Mesendoderm (in vitro differentiated cells): ENCODE measurements around the gene MEIS2.

Source experiments
- DNase-seq: peaks from one replicate; pipeline ENCODE4 v3.0.0; 2013
- H2AK5ac ChIP-seq: 2 replicates; pipeline ENCODE4 v1.6.1; 2013; ENCODE audit warnings: low read length, inconsistent platforms
- H2BK120ac ChIP-seq: 2 replicates; pipeline ENCODE4 v1.6.1; 2013; ENCODE audit warnings: low read depth, mild to moderate bottlenecking, low read length, moderate library complexity, mixed read lengths
- H2BK15ac ChIP-seq: replicated peaks from 2 replicates; pipeline ENCODE4 v1.6.1; 2013; ENCODE audit warnings: low read depth, mild to moderate bottlenecking, moderate library complexity
- H2BK5ac ChIP-seq: 2 replicates; pipeline ENCODE4 v1.6.1; 2013; ENCODE audit warnings: low read length, inconsistent platforms
- H3K18ac ChIP-seq: 2 replicates; pipeline ENCODE4 v1.6.1; 2013; ENCODE audit warnings: mild to moderate bottlenecking, low read length, mixed read lengths
- H3K23ac ChIP-seq: one replicate; pipeline ENCODE4 v1.6.1; 2013; ENCODE audit warnings: low read length
- H3K27ac ChIP-seq: 2 replicates; pipeline ENCODE4 v1.5.1; 2013; ENCODE audit warnings: low read depth, mild to moderate bottlenecking, inconsistent platforms, low read length, moderate library complexity
- H3K27me3 ChIP-seq: 2 replicates; pipeline ENCODE4 v1.6.1; 2013; ENCODE audit warnings: low read length, control low read depth, mild to moderate bottlenecking, inconsistent platforms; ENCODE audit not compliant: insufficient read depth, poor library complexity
- H3K36me3 ChIP-seq: 2 replicates; pipeline ENCODE4 v1.6.1; 2013; ENCODE audit warnings: low read length, inconsistent platforms; ENCODE audit not compliant: control insufficient read depth, insufficient read depth
- H3K4ac ChIP-seq: one replicate; pipeline ENCODE4 v1.6.1; 2013; ENCODE audit warnings: low read depth, mild to moderate bottlenecking, low read length, moderate library complexity
- H3K4me1 ChIP-seq: 2 replicates; pipeline ENCODE4 v1.6.1; 2013; ENCODE audit warnings: low read depth, low read length, inconsistent platforms; ENCODE audit not compliant: control insufficient read depth
- H3K4me2 ChIP-seq: 2 replicates; pipeline ENCODE4 v1.6.1; 2013; ENCODE audit warnings: low read length
- H3K4me3 ChIP-seq: 2 replicates; pipeline ENCODE4 v1.5.1; 2013; ENCODE audit warnings: mild to moderate bottlenecking, low read length
- H3K56ac ChIP-seq: one replicate; pipeline ENCODE4 v1.6.1; 2013; ENCODE audit warnings: low read length
- H3K79me1 ChIP-seq: 2 replicates; pipeline ENCODE4 v1.6.1; 2013; ENCODE audit warnings: low read length, inconsistent platforms
- H3K79me2 ChIP-seq: 2 replicates; pipeline ENCODE4 v1.6.1; 2013; ENCODE audit warnings: mild to moderate bottlenecking, low read length; ENCODE audit not compliant: control insufficient read depth, insufficient read depth
- H3K9ac ChIP-seq: 2 replicates; pipeline ENCODE4 v1.6.1; 2013; ENCODE audit warnings: low read length, inconsistent platforms
- H4K5ac ChIP-seq: one replicate; pipeline ENCODE4 v1.6.1; 2013; ENCODE audit warnings: low read length
- H4K8ac ChIP-seq: one replicate; pipeline ENCODE4 v1.6.1; 2013; ENCODE audit warnings: low read depth, mild to moderate bottlenecking, control low read depth, low read length, moderate library complexity
- WGBS: extraction: QIAGEN DNeasy Blood & Tissue Kit; methylation state at CpG from one replicate; pipeline ENCODE4 v1.1.7; 2013; ENCODE audit warnings: low lambda C conversion rate, missing lambda C conversion rate; ENCODE audit not compliant: insufficient coverage; ENCODE audit errors: extremely low coverage; 5-methylcytosine and 5-hydroxymethylcytosine counted together

The MEIS2 gene

GRCh38 chr15:36926427-36926825, 173.9 kb downstream of the MEIS2 start:
- Histone ChIP-seq H4K8ac (no peak overlapping the region), H3K9ac (no peak overlapping the region), H2AK5ac (no peak overlapping the region), H2BK5ac (no peak overlapping the region), H2BK120ac (no peak overlapping the region), H3K18ac (no peak overlapping the region), H3K27me3 (no peaks in the 10 kb centered on the region), H3K4me2 (no peak overlapping the region), H3K4me1 (no peaks in the 10 kb centered on the region), H4K5ac (no peak overlapping the region), H2BK15ac (no peak overlapping the region), H3K79me1 (no peaks in the 10 kb centered on the region), H3K23ac (no peak overlapping the region), H3K36me3 (no peaks in the 10 kb centered on the region), H3K27ac (no peak overlapping the region), H3K4ac (no peak overlapping the region), H3K56ac (no peak overlapping the region), H3K4me3 (no peak overlapping the region), H3K79me2 (no peaks in the 10 kb centered on the region)
- no peak for DNase-seq
- no CpG with 5 or more reads among the region's 3 CpGs for whole genome bisulfite sequencing

- Histone ChIP-seq H2AK5ac (no peak overlapping the region), H2BK15ac (no peak overlapping the region), H4K8ac (no peak overlapping the region), H3K18ac (no peak overlapping the region), H2BK120ac (no peak overlapping the region), H3K4me1 (no peaks in the 10 kb centered on the region), H4K5ac (no peak overlapping the region), H2BK5ac (no peak overlapping the region), H3K9ac (no peak overlapping the region), H3K4me2 (no peak overlapping the region), H3K4ac (no peak overlapping the region), H3K56ac (no peak overlapping the region), H3K4me3 (no peak overlapping the region), H3K79me2 (no peaks in the 10 kb centered on the region), H3K23ac (no peak overlapping the region), H3K27ac (no peak overlapping the region), H3K27me3 (no peaks in the 10 kb centered on the region), H3K79me1 (no peaks in the 10 kb centered on the region), H3K36me3 (no peaks in the 10 kb centered on the region)
- WGBS, result no CpG with 5 or more reads among the region's 9 CpGs
- DNase-seq, result peak; percentile 42
Measured at GRCh38 chr15:36925653-36926426, 174.5 kb downstream of the MEIS2 start.

GRCh38 chr15:36925049-36925448, 175.3 kb downstream of the MEIS2 start:
- no CpG with 5 or more reads among the region's 5 CpGs for WGBS

GRCh38 chr15:36924034-36924433, 176.3 kb downstream of the MEIS2 start:
- Histone ChIP-seq H2AK5ac (no peak overlapping the region), H3K27me3 (no peaks in the 10 kb centered on the region), H3K23ac (no peak overlapping the region), H3K4ac (no peak overlapping the region), H3K36me3 (no peaks in the 10 kb centered on the region), H3K4me2 (no peak overlapping the region), H3K79me2 (no peaks in the 10 kb centered on the region), H3K79me1 (no peaks in the 10 kb centered on the region), H4K5ac (no peak overlapping the region), H3K27ac (no peak overlapping the region), H3K4me1 (no peaks in the 10 kb centered on the region), H3K56ac (no peak overlapping the region), H2BK5ac (no peak overlapping the region), H3K18ac (no peak overlapping the region), H2BK15ac (no peak overlapping the region), H3K9ac (no peak overlapping the region), H2BK120ac (no peak overlapping the region), H4K8ac (no peak overlapping the region), H3K4me3 (no peak overlapping the region)
- WGBS, result no CpG with 5 or more reads among the region's 4 CpGs
- DNase-seq, result no peak

More at GRCh38 chr15:36925049-36925448, 175.3 kb downstream of the MEIS2 start:
- H3K79me2 ChIP-seq, result no peaks in the 10 kb centered on the region
- no peak overlapping the region for H3K4me3 ChIP-seq
- no peaks in the 10 kb centered on the region for H3K36me3 ChIP-seq
- no peak overlapping the region for H2AK5ac ChIP-seq
- H3K56ac ChIP-seq, result no peak overlapping the region
- no peak overlapping the region for H2BK15ac ChIP-seq
- H4K5ac ChIP-seq, result no peak overlapping the region
- H3K18ac ChIP-seq, result no peak overlapping the region
- no peaks in the 10 kb centered on the region for H3K4me1 ChIP-seq
- no peak overlapping the region for H3K4ac ChIP-seq
- no peak overlapping the region for H4K8ac ChIP-seq
- no peaks in the 10 kb centered on the region for H3K79me1 ChIP-seq
- H2BK5ac ChIP-seq, result no peak overlapping the region
- no peak overlapping the region for H3K27ac ChIP-seq
- no peak for DNase-seq
- H2BK120ac ChIP-seq, result no peak overlapping the region
- no peaks in the 10 kb centered on the region for H3K27me3 ChIP-seq
- no peak overlapping the region for H3K9ac ChIP-seq
- no peak overlapping the region for H3K4me2 ChIP-seq
- H3K23ac ChIP-seq, result no peak overlapping the region

GRCh38 chr15:36921484-36922091, 178.8 kb downstream of the MEIS2 start:
- Histone ChIP-seq H3K27ac (no peak overlapping the region), H3K56ac (no peak overlapping the region)

More at GRCh38 chr15:36921484-36922091, 178.8 kb downstream of the MEIS2 start:
- Histone ChIP-seq H4K5ac (no peak overlapping the region), H2BK120ac (no peak overlapping the region), H3K4ac (no peak overlapping the region), H3K4me2 (no peak overlapping the region), H3K79me1 (no peaks in the 10 kb centered on the region), H4K8ac (no peak overlapping the region), H3K36me3 (no peaks in the 10 kb centered on the region), H3K79me2 (no peaks in the 10 kb centered on the region), H2BK5ac (no peak overlapping the region), H2AK5ac (no peak overlapping the region), H3K23ac (no peak overlapping the region), H3K4me1 (no peaks in the 10 kb centered on the region), H3K9ac (no peak overlapping the region), H2BK15ac (no peak overlapping the region), H3K4me3 (no peak overlapping the region), H3K18ac (no peak overlapping the region), H3K27me3 (no peaks in the 10 kb centered on the region)
- no peak for DNase-seq
- no CpG with 5 or more reads among the region's 9 CpGs for WGBS
